ENCODE results near the gene HSDL1. TPM values are rescaled to one million over a fixed set of nuclear protein-coding genes. Genes with fewer than 3 reads are reported as not detected.

HSDL1 gene
- total RNA-seq, 1 experiment from 2014 or later = 35.8 TPM

- no peak overlapping the region for H2AFZ ChIP-seq (ENCODE audit: low read depth, low read length, poor library complexity, severe bottlenecking)
- ChIA-PET RAD21 (ENCODE audit: low non-redundant PET in 1 of 2, low total read pairs in 2 of 2, uncharacterized antibody in 2 of 2, unreplicated experiment in 2 of 2) (no interaction called here), POLR2A (no interaction called here), CTCF (interaction anchor here (1.3 kb wide), 1 partner anchor 228 kb away, joined by 5 read pairs; no protein-coding TSS in a partner anchor)
- no peak for TF ChIP-seq JUND (IDR thresholded peaks at IDR 0.05)
- H3K79me2 ChIP-seq (ENCODE audit: insufficient read depth, low read length) = 0 out of 2 replicates have a peak, but pooled peaks cover 6% of the 10 kb centered on the region
- H3K4me2 ChIP-seq (ENCODE audit: low read length) = no peak overlapping the region
- peaks cover 17 to 41% of the 10 kb centered on the region in 2 experiments for H3K36me3 ChIP-seq (ENCODE audit: control insufficient read depth in 1 of 2, insufficient read depth in 2 of 2, low read length in 2 of 2)
- no peak overlapping the region for H3K4me3 ChIP-seq (replicated peaks in 1 of 2; ENCODE audit: low read depth in 1 of 2, low read length in 2 of 2)
- no peak overlapping the region for H3K9ac ChIP-seq (ENCODE audit: low read length)
- no peak overlapping the region for H3K27ac ChIP-seq (ENCODE audit: low read depth, low read length)
- no TSS peak for BruUV-seq (replicated peaks)
- no peaks in the 10 kb centered on the region for H3K9me2 ChIP-seq (ENCODE audit: insufficient read depth)
- ATAC-seq (no peak), DNase-seq (ENCODE audit: low read depth, low spot score) (no peak)
- no peaks in the 10 kb centered on the region for H3K9me3 ChIP-seq (ENCODE audit: control insufficient read depth in 1 of 2, insufficient read depth in 1 of 2, low read depth in 1 of 2, low read length in 2 of 2)
- H3K4me1 ChIP-seq (ENCODE audit: control insufficient read depth in 1 of 2, insufficient read depth in 2 of 2, low read length in 2 of 2) = no peaks in the 10 kb centered on the region
- intact Hi-C loops (cut with micrococcal nuclease) = no loop called here
- H3K27me3 ChIP-seq (ENCODE audit: insufficient read depth, low read length) = no peaks in the 10 kb centered on the region
- no peaks in the 10 kb centered on the region for H4K20me1 ChIP-seq (ENCODE audit: insufficient read depth)
These were observed 64.6 kb downstream of the HSDL1 start for GRCh38 chr16:84080378-84080777.

- ChIA-PET POLR2A (no interaction called here), RAD21 (ENCODE audit: low non-redundant PET in 1 of 2, low total read pairs in 2 of 2, uncharacterized antibody in 2 of 2, unreplicated experiment in 2 of 2) (no interaction called here), CTCF (interaction anchor here (1.3 kb wide), 1 partner anchor 229 kb away, joined by 5 read pairs; no protein-coding TSS in a partner anchor)
- DNase-seq (ENCODE audit: low read depth, low spot score) (no peak), ATAC-seq (no peak)
- no peaks in the 10 kb centered on the region for H3K9me2 ChIP-seq (ENCODE audit: insufficient read depth)
- no peaks in the 10 kb centered on the region for H4K20me1 ChIP-seq (ENCODE audit: insufficient read depth)
- no peaks in the 10 kb centered on the region for H3K9me3 ChIP-seq (ENCODE audit: control insufficient read depth in 1 of 2, insufficient read depth in 1 of 2, low read depth in 1 of 2, low read length in 2 of 2)
- no peak overlapping the region for H3K27ac ChIP-seq (ENCODE audit: low read depth, low read length)
- H3K27me3 ChIP-seq (ENCODE audit: insufficient read depth, low read length) = no peaks in the 10 kb centered on the region
- no peak overlapping the region for H2AFZ ChIP-seq (ENCODE audit: low read depth, low read length, poor library complexity, severe bottlenecking)
- peaks cover 23 to 48% of the 10 kb centered on the region in 2 experiments for H3K36me3 ChIP-seq (ENCODE audit: control insufficient read depth in 1 of 2, insufficient read depth in 2 of 2, low read length in 2 of 2)
- no peaks in the 10 kb centered on the region for H3K4me1 ChIP-seq (ENCODE audit: control insufficient read depth in 1 of 2, insufficient read depth in 2 of 2, low read length in 2 of 2)
- intact Hi-C loops (cut with micrococcal nuclease) = no loop called here
- no peak for TF ChIP-seq SRF (IDR thresholded peaks at IDR 0.05; ENCODE audit: low read depth)
- no peak for TF ChIP-seq ZNF274 (IDR thresholded peaks at IDR 0.05; ENCODE audit: low read depth, low read length)
- TF ChIP-seq ATF3 (IDR thresholded peaks at IDR 0.05) = no peak
- no peak for TF ChIP-seq EGR1 (IDR thresholded peaks at IDR 0.05; ENCODE audit: low read depth)
- TF ChIP-seq ELF1 (IDR thresholded peaks at IDR 0.05; ENCODE audit: borderline replicate concordance, low read depth) = no peak
- no peak for TF ChIP-seq CTCF (IDR thresholded peaks at IDR 0.05 in 2 of 3, conservative IDR thresholded peaks at IDR 0.05 in 1 of 3; ENCODE audit: borderline replicate concordance in 1 of 3, insufficient read depth in 1 of 3, low read depth in 2 of 3, low read length in 2 of 3)
- no peak for TF ChIP-seq RAD21 (IDR thresholded peaks at IDR 0.05; ENCODE audit: low read depth)
- TF ChIP-seq FOSL1 (IDR thresholded peaks at IDR 0.05; ENCODE audit: low read depth) = no peak
- TF ChIP-seq CBX3 (IDR thresholded peaks at IDR 0.05; ENCODE audit: low read depth) = no peak
- TF ChIP-seq TCF7L2 (IDR thresholded peaks at IDR 0.05; ENCODE audit: borderline replicate concordance, extremely low read depth, insufficient read depth, insufficient read length) = no peak
- no peak for TF ChIP-seq SP1 (IDR thresholded peaks at IDR 0.05; ENCODE audit: low read depth)
- TF ChIP-seq POLR2AphosphoS5 (IDR thresholded peaks at IDR 0.05; ENCODE audit: low read depth, low read length) = no peak
- no peak for TF ChIP-seq MAX (IDR thresholded peaks at IDR 0.05)
- TF ChIP-seq CEBPB (IDR thresholded peaks at IDR 0.05; ENCODE audit: low read depth) = no peak
- TF ChIP-seq SIN3A (IDR thresholded peaks at IDR 0.05; ENCODE audit: low read depth) = no peak
- no peak overlapping the region for H3K4me3 ChIP-seq (replicated peaks in 1 of 2; ENCODE audit: low read depth in 1 of 2, low read length in 2 of 2)
- H3K9ac ChIP-seq (ENCODE audit: low read length) = no peak overlapping the region
- no TSS peak for BruUV-seq (replicated peaks)
- H3K4me2 ChIP-seq (ENCODE audit: low read length) = no peak overlapping the region
- 0 out of 2 replicates have a peak, but pooled peaks cover 6% of the 10 kb centered on the region for H3K79me2 ChIP-seq (ENCODE audit: insufficient read depth, low read length)
These were observed 65.3 kb downstream of the HSDL1 start for GRCh38 chr16:84079664-84080063.

Data from HCT116 (cell line).